ENCODE results near the gene BLACAT1. TPM values are rescaled to one million over a fixed set of nuclear protein-coding genes. Genes with fewer than 3 reads are reported as not detected.

Gene BLACAT1
- total RNA-seq, 2 donors from 2014 or later, result 0.20 to 0.37 TPM

DNA sequence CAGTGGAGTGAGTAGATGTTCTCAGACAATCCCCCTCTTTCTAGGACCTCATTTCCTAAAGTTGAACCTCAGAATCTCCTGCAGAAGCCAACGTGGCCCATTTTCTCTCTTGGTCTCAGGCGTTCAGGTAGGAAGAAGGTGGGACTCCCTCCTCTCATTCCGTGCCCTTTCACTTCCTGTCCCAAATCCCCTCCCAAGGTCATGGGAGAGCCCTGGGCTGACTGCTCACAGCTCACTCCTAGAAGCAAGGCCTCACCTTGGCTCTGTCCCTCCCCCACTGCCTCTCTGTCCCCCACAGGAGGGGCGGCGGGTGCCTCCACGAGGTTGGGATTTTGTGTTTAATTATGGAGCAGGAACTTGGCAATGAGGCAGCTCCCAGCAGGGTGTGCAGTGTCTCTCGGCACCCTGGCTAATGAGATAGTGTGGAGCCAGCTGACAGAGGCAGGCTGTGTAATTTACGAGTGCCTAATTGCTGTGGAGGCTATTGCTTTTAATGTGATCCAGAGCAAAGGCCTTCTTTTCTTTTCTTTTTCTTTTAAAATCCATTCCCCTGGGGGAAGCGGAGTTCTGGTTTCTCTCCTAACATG, 39.5 kb upstream of the BLACAT1 start:
- peak overlapping the region; percentile 43 to 44 for H3K9ac ChIP-seq (ENCODE audit: low read depth in 2 of 2, low read length in 2 of 2)

DNA sequence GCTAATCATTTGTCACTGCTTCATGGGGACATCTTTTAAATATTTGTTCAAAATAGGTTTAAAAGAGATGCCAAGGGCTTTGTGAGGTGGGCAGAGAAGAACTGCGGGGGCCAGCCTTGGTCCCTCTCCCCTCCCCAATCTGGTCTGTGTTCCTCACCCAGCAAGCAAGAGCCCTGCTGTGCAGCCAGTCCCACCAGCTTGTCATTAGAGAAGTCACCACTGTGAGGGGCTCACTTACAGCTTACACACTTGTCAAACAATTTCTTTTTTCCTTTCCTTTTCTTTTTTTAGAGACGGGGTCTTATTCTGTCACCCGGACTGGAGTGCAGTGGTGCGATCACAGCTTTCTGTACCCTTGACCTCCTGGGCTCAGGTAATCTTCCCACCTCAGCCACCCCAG, 38.3 kb upstream of the BLACAT1 start:
- Histone ChIP-seq H3K27me3 (no peaks in the 10 kb centered on the region), H3K4me1 (no peaks in the 10 kb centered on the region), H3K9ac (ENCODE audit: low read depth in 2 of 2, low read length in 2 of 2) (no peak overlapping the region), H3K36me3 (no peaks in the 10 kb centered on the region), H3K27ac (no peak overlapping the region), H3K9me3 (no peaks in the 10 kb centered on the region), H3K4me3 (no peak overlapping the region)
- TF ChIP-seq, protein P1, sequence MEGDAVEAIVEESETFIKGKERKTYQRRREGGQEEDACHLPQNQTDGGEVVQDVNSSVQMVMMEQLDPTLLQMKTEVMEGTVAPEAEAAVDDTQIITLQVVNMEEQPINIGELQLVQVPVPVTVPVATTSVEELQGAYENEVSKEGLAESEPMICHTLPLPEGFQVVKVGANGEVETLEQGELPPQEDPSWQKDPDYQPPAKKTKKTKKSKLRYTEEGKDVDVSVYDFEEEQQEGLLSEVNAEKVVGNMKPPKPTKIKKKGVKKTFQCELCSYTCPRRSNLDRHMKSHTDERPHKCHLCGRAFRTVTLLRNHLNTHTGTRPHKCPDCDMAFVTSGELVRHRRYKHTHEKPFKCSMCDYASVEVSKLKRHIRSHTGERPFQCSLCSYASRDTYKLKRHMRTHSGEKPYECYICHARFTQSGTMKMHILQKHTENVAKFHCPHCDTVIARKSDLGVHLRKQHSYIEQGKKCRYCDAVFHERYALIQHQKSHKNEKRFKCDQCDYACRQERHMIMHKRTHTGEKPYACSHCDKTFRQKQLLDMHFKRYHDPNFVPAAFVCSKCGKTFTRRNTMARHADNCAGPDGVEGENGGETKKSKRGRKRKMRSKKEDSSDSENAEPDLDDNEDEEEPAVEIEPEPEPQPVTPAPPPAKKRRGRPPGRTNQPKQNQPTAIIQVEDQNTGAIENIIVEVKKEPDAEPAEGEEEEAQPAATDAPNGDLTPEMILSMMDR (IDR thresholded peaks at IDR 0.05), result no peak
- intact Hi-C loops (cut with DNase I), result no loop called here
- DNase-seq, result no peak

More for the DNA sequence above, 39.5 kb upstream of the BLACAT1 start:
- H3K36me3 ChIP-seq, result no peaks in the 10 kb centered on the region
- peak overlapping the region; percentile 27 for H3K27ac ChIP-seq
- TF ChIP-seq, protein P1 (IDR thresholded peaks at IDR 0.05), result no peak
- no peaks in the 10 kb centered on the region for H3K9me3 ChIP-seq
- peak; percentile 49 for DNase-seq
- no peaks in the 10 kb centered on the region for H3K27me3 ChIP-seq
- no peaks in the 10 kb centered on the region for H3K4me1 ChIP-seq
- intact Hi-C loops (cut with DNase I), result no loop called here
- H3K4me3 ChIP-seq, result no peak overlapping the region

DNA sequence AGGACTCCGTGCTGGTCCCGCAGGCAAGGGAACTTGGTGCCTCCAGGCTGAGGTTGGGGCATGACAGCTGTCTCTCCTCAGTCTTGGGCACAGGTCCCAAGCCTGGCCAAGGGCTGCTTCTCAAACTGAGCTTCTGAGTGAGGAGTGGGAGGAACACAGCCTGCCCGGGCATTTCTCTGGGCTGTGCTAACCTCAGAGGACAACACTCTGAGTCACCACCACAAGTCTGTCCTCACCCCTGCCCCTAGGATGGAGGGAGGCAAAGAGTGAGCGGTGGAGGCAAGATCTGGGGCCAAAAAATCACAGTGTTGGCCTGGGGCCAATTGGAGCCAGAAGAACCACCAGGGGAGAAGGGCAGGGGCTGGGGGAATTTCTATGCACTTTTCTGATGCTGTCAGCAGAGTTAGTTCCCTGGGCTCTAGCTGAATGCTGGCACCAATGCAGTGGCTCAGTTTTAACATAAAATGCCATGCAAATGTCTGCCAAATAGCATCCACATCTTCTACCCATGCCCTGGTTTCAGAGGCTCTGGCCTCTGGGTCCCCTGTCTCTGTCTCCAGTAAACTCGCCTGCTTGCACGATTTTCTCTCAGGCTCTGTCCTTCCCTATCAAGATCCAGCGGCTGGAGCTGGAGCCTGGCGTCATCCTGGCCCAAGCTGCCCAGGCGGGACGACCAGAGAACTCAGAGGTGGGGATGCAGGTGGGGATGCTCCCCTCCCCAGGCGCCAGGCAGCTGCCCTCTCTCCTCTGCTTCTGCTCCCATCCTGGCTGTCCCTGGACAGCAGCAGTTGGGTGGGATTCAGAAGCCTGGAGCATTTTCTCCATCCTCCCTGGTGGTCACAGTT, 37.6 kb upstream of the BLACAT1 start:
- no peaks in the 10 kb centered on the region for H3K27me3 ChIP-seq
- no peaks in the 10 kb centered on the region for H3K9me3 ChIP-seq
- no peak overlapping the region for H3K27ac ChIP-seq
- H3K4me1 ChIP-seq, result no peaks in the 10 kb centered on the region
- no peak for DNase-seq
- intact Hi-C loops (cut with DNase I), result no loop called here
- H3K4me3 ChIP-seq, result no peak overlapping the region
- no peaks in the 10 kb centered on the region for H3K36me3 ChIP-seq
- TF ChIP-seq, protein P1 (IDR thresholded peaks at IDR 0.05), result no peak
- peak overlapping the region in 1 of 2 donors; percentile 30 for H3K9ac ChIP-seq (ENCODE audit: low read depth in 2 of 2, low read length in 2 of 2)

DNA sequence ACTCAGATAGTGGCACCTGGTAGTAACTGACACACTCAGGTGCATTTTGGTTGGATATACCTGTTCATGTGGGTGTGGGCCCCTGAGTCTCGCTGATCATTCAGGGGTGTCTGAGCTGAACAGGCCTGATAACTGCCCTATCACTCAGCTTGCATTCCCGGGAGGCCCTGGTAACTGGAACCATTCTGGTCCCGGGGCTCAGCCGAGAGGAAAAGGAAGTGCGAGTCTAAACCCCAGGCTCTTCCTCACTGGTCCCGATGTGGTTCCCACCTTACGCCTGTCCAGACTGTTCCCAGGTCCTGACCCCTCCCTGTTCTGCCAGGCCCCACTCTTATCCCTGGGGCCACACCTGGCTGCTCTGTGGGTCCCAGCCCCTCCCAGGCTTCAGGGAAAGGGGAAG, 36.9 kb upstream of the BLACAT1 start:
- Histone ChIP-seq H3K4me3 (no peak overlapping the region), H3K36me3 (no peaks in the 10 kb centered on the region), H3K27ac (no peak overlapping the region), H3K27me3 (no peaks in the 10 kb centered on the region), H3K9ac (ENCODE audit: low read depth in 2 of 2, low read length in 2 of 2) (peak overlapping the region in 1 of 2 donors; percentile 30), H3K9me3 (no peaks in the 10 kb centered on the region), H3K4me1 (no peaks in the 10 kb centered on the region)
- DNase-seq, result no peak
- TF ChIP-seq, protein P1 (IDR thresholded peaks at IDR 0.05), result no peak
- intact Hi-C loops (cut with DNase I), result no loop called here

DNA sequence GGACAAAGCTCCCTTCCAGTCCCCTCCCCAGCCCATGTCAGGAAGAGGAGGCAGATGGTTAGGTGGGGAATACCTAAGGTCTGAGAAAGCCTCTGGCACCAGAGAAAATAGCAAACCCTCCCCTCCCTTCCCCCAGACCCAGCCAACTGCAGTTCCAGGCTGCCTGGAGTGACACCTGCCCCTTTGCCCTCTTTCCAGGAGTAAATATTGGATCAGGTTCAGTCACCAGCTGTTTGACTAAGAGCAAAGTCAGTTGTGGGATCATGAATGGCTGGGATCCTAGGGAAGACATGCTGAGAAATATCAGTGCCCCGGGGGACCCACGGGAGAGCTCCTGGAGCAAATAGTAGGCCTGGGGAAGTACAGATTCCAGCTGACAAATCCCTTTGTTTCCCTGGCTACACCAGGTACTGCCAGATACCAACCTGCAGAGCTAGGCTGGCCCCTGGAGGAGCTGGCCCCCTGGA, 36.4 kb upstream of the BLACAT1 start:
- H3K36me3 ChIP-seq, result no peaks in the 10 kb centered on the region
- no peak overlapping the region for H3K27ac ChIP-seq
- H3K9ac ChIP-seq (ENCODE audit: low read depth in 2 of 2, low read length in 2 of 2), result peak overlapping the region in 1 of 2 donors; percentile 30
- H3K4me1 ChIP-seq, result no peaks in the 10 kb centered on the region
- H3K27me3 ChIP-seq, result no peaks in the 10 kb centered on the region
- intact Hi-C loops (cut with DNase I), result no loop called here
- no peak for DNase-seq
- TF ChIP-seq, protein P1 (IDR thresholded peaks at IDR 0.05), result no peak
- no peak overlapping the region for H3K4me3 ChIP-seq
- H3K9me3 ChIP-seq, result no peaks in the 10 kb centered on the region
